Mucosa of stomach (tissue), 1 donor: Measurements from ENCODE around the gene NT5DC1.

Source experiments
- H3K27me3 ChIP-seq: one replicate; pipeline ENCODE4 v1.7.0; 2013; ENCODE audit warnings: mild to moderate bottlenecking, low read length; ENCODE audit not compliant: control insufficient read depth, insufficient read depth
- H3K36me3 ChIP-seq: one replicate; pipeline ENCODE4 v1.7.0; 2013; ENCODE audit warnings: low read length; ENCODE audit not compliant: control insufficient read depth, insufficient read depth
- H3K4me1 ChIP-seq: one replicate; pipeline ENCODE4 v1.7.0; 2013; ENCODE audit warnings: mild to moderate bottlenecking, low read length; ENCODE audit not compliant: control insufficient read depth, insufficient read depth
- H3K4me3 ChIP-seq: one replicate; pipeline ENCODE4 v1.7.0; 2013; ENCODE audit warnings: low read length
- H3K9ac ChIP-seq: one replicate; pipeline ENCODE4 v1.7.0; 2013; ENCODE audit warnings: mild to moderate bottlenecking, low read length, moderate library complexity
- H3K9me3 ChIP-seq: one replicate; pipeline ENCODE4 v1.7.0; 2013; ENCODE audit warnings: mild to moderate bottlenecking, low read length, moderate library complexity; ENCODE audit not compliant: control insufficient read depth
- donor health status: Pancreatic carcinoma.

The NT5DC1 gene

GRCh38 chr6:116210750-116211425, 110.2 kb downstream of the NT5DC1 start:
- H3K4me1 ChIP-seq: no peaks in the 10 kb centered on the region
- no peak overlapping the region for H3K4me3 ChIP-seq
- no peaks in the 10 kb centered on the region for H3K27me3 ChIP-seq
- no peaks in the 10 kb centered on the region for H3K36me3 ChIP-seq
- H3K9me3 ChIP-seq: no peaks in the 10 kb centered on the region
- H3K9ac ChIP-seq: no peak overlapping the region

- Histone ChIP-seq H3K27me3 (no peaks in the 10 kb centered on the region), H3K9ac (no peak overlapping the region), H3K36me3 (no peaks in the 10 kb centered on the region), H3K4me3 (no peak overlapping the region), H3K9me3 (no peaks in the 10 kb centered on the region), H3K4me1 (no peaks in the 10 kb centered on the region)
Measured at GRCh38 chr6:116214681-116215080, 114.0 kb downstream of the NT5DC1 start.

- Histone ChIP-seq H3K4me3 (no peak overlapping the region), H3K27me3 (no peaks in the 10 kb centered on the region), H3K4me1 (no peaks in the 10 kb centered on the region), H3K36me3 (no peaks in the 10 kb centered on the region), H3K9ac (no peak overlapping the region), H3K9me3 (no peaks in the 10 kb centered on the region)
Measured at GRCh38 chr6:116215414-116215813, 114.8 kb downstream of the NT5DC1 start.

GRCh38 chr6:116217069-116217468, 116.4 kb downstream of the NT5DC1 start:
- H3K4me3 ChIP-seq: no peak overlapping the region
- no peaks in the 10 kb centered on the region for H3K36me3 ChIP-seq
- H3K27me3 ChIP-seq: no peaks in the 10 kb centered on the region
- no peaks in the 10 kb centered on the region for H3K4me1 ChIP-seq
- peak overlapping the region; percentile 10 for H3K9ac ChIP-seq
- no peaks in the 10 kb centered on the region for H3K9me3 ChIP-seq

- no peaks in the 10 kb centered on the region for H3K4me1 ChIP-seq
- H3K4me3 ChIP-seq: no peak overlapping the region
- no peaks in the 10 kb centered on the region for H3K36me3 ChIP-seq
Measured at GRCh38 chr6:116218172-116218633, 117.5 kb downstream of the NT5DC1 start.

GRCh38 chr6:116218866-116219265, 118.2 kb downstream of the NT5DC1 start:
- H3K4me3 ChIP-seq: no peak overlapping the region
- H3K36me3 ChIP-seq: no peaks in the 10 kb centered on the region
- no peak overlapping the region for H3K9ac ChIP-seq
- H3K9me3 ChIP-seq: no peaks in the 10 kb centered on the region
- no peaks in the 10 kb centered on the region for H3K4me1 ChIP-seq
- H3K27me3 ChIP-seq: no peaks in the 10 kb centered on the region

More at GRCh38 chr6:116218172-116218633, 117.5 kb downstream of the NT5DC1 start:
- Histone ChIP-seq H3K9me3 (no peaks in the 10 kb centered on the region), H3K9ac (no peak overlapping the region), H3K27me3 (no peaks in the 10 kb centered on the region)

GRCh38 chr6:116221067-116221466, 120.4 kb downstream of the NT5DC1 start:
- no peaks in the 10 kb centered on the region for H3K27me3 ChIP-seq
- H3K36me3 ChIP-seq: no peaks in the 10 kb centered on the region
- H3K9ac ChIP-seq: no peak overlapping the region
- no peak overlapping the region for H3K4me3 ChIP-seq
- H3K4me1 ChIP-seq: no peaks in the 10 kb centered on the region
- H3K9me3 ChIP-seq: no peaks in the 10 kb centered on the region

- no peaks in the 10 kb centered on the region for H3K27me3 ChIP-seq
- H3K9ac ChIP-seq: no peak overlapping the region
- H3K36me3 ChIP-seq: no peaks in the 10 kb centered on the region
- no peaks in the 10 kb centered on the region for H3K4me1 ChIP-seq
- no peaks in the 10 kb centered on the region for H3K9me3 ChIP-seq
- H3K4me3 ChIP-seq: no peak overlapping the region
Measured at GRCh38 chr6:116221911-116222310, 121.3 kb downstream of the NT5DC1 start.

GRCh38 chr6:116223355-116223754, 122.7 kb downstream of the NT5DC1 start:
- no peaks in the 10 kb centered on the region for H3K36me3 ChIP-seq
- H3K27me3 ChIP-seq: no peaks in the 10 kb centered on the region

GRCh38 chr6:116229287-116229913, 128.7 kb downstream of the NT5DC1 start:
- Histone ChIP-seq H3K9ac (no peak overlapping the region), H3K9me3 (no peaks in the 10 kb centered on the region), H3K4me1 (no peaks in the 10 kb centered on the region), H3K36me3 (no peaks in the 10 kb centered on the region), H3K27me3 (no peaks in the 10 kb centered on the region), H3K4me3 (no peak overlapping the region)

More at GRCh38 chr6:116223355-116223754, 122.7 kb downstream of the NT5DC1 start:
- no peak overlapping the region for H3K4me3 ChIP-seq
- no peak overlapping the region for H3K9ac ChIP-seq
- H3K4me1 ChIP-seq: no peaks in the 10 kb centered on the region
- no peaks in the 10 kb centered on the region for H3K9me3 ChIP-seq

GRCh38 chr6:116234689-116235088, 134.0 kb downstream of the NT5DC1 start:
- no peak overlapping the region for H3K9ac ChIP-seq
- H3K4me3 ChIP-seq: no peak overlapping the region
- H3K27me3 ChIP-seq: no peaks in the 10 kb centered on the region
- no peaks in the 10 kb centered on the region for H3K36me3 ChIP-seq
- no peaks in the 10 kb centered on the region for H3K9me3 ChIP-seq
- H3K4me1 ChIP-seq: no peaks in the 10 kb centered on the region

- no peaks in the 10 kb centered on the region for H3K36me3 ChIP-seq
- no peaks in the 10 kb centered on the region for H3K4me1 ChIP-seq
- H3K4me3 ChIP-seq: no peak overlapping the region
- no peaks in the 10 kb centered on the region for H3K9me3 ChIP-seq
- H3K9ac ChIP-seq: no peak overlapping the region
- no peaks in the 10 kb centered on the region for H3K27me3 ChIP-seq
Measured at GRCh38 chr6:116238083-116238482, 137.4 kb downstream of the NT5DC1 start.
